ENCODE results near the gene PRRC1. TPM values are rescaled to one million over a fixed set of nuclear protein-coding genes. Genes with fewer than 3 reads are reported as not detected.

PRRC1 gene
- polyA plus RNA-seq, 3 donors, result 10.8 to 20.6 (median 17.9) TPM

DNA sequence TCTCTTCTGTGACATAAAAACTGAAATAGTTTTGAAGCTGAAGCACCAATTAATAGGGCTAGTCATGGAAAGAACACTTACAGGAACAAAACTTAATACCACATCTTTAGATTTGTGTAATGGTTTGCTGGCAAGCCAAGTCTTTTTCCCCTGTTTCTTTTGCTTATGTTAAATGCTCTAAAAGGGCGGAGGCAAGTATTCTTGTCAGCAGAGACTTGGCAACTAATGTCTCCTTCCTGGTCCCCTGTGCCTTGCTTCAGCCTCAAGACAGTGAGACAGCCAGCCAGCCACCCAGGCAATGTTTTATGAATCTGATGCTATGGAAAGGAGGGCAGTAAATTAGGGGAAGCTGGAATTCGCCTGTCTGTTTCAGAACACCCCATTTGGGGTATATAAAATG is 45.7 kb downstream of the PRRC1 start:
- Histone ChIP-seq H3K4me2 (replicated peaks; ENCODE audit: extremely low read depth, low read length, poor library complexity, severe bottlenecking) (no peak overlapping the region), H3K9ac (ENCODE audit: insufficient read depth, low read length, poor library complexity, severe bottlenecking) (no peak overlapping the region), H3K27ac (ENCODE audit: low read depth in 1 of 2, low read length in 2 of 2) (no peak overlapping the region), H3K36me3 (replicated peaks in 1 of 2; ENCODE audit: control insufficient read depth in 1 of 2, insufficient read depth in 2 of 2, low read length in 2 of 2) (no peaks in the 10 kb centered on the region), H3K4me1 (ENCODE audit: control insufficient read depth in 1 of 2, insufficient read depth in 2 of 2, low read length in 2 of 2) (peaks cover 0 to 3% of the 10 kb centered on the region in 2 donors), H3K27me3 (ENCODE audit: control insufficient read depth in 2 of 2, insufficient read depth in 2 of 2, low read length in 2 of 2) (no peaks in the 10 kb centered on the region), H4K20me1 (ENCODE audit: insufficient read depth, low read length) (no peaks in the 10 kb centered on the region), H3K4me3 (replicated peaks in 1 of 3; ENCODE audit: low read depth in 2 of 3, low read length in 3 of 3) (no peak overlapping the region), H3K9me3 (replicated peaks in 1 of 2; ENCODE audit: control insufficient read depth in 1 of 2, insufficient read depth in 1 of 2, low read length in 2 of 2) (no peaks in the 10 kb centered on the region), H3K79me2 (ENCODE audit: insufficient read depth, low read length) (no peaks in the 10 kb centered on the region), H2AFZ (ENCODE audit: insufficient read depth, low read depth, low read length, poor library complexity, severe bottlenecking) (no peak overlapping the region)
- Mint-ChIP-seq H3K9me3 (peaks cover 0 to under 1% (median 0%) of the 10 kb centered on the region in 7 donors), H3K27ac (peak overlapping the region in 1 of 7 donors; percentile 35), H3K27me3 (ENCODE audit: low read depth in 3 of 3) (peaks cover 0 to 1% (median 0%) of the 10 kb centered on the region in 3 donors), H3K36me3 (peaks cover 0 to 4% of the 10 kb centered on the region in 2 donors), H3K4me3 (no peak overlapping the region), H3K4me1 (peaks cover 19% of the 10 kb centered on the region)
- no peak for DNase-seq
- TF ChIP-seq, protein P1, sequence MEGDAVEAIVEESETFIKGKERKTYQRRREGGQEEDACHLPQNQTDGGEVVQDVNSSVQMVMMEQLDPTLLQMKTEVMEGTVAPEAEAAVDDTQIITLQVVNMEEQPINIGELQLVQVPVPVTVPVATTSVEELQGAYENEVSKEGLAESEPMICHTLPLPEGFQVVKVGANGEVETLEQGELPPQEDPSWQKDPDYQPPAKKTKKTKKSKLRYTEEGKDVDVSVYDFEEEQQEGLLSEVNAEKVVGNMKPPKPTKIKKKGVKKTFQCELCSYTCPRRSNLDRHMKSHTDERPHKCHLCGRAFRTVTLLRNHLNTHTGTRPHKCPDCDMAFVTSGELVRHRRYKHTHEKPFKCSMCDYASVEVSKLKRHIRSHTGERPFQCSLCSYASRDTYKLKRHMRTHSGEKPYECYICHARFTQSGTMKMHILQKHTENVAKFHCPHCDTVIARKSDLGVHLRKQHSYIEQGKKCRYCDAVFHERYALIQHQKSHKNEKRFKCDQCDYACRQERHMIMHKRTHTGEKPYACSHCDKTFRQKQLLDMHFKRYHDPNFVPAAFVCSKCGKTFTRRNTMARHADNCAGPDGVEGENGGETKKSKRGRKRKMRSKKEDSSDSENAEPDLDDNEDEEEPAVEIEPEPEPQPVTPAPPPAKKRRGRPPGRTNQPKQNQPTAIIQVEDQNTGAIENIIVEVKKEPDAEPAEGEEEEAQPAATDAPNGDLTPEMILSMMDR (IDR thresholded peaks at IDR 0.05), result no peak
- intact Hi-C loops (cut with micrococcal nuclease), result loop anchor here (2.0 to 10.0 kb wide), 3 partner anchors 638 to 1112 kb away; no protein-coding TSS in a partner anchor
- WGBS (ENCODE audit: insufficient coverage), result 54% methylated on average over 2 of the region's 2 CpGs

DNA sequence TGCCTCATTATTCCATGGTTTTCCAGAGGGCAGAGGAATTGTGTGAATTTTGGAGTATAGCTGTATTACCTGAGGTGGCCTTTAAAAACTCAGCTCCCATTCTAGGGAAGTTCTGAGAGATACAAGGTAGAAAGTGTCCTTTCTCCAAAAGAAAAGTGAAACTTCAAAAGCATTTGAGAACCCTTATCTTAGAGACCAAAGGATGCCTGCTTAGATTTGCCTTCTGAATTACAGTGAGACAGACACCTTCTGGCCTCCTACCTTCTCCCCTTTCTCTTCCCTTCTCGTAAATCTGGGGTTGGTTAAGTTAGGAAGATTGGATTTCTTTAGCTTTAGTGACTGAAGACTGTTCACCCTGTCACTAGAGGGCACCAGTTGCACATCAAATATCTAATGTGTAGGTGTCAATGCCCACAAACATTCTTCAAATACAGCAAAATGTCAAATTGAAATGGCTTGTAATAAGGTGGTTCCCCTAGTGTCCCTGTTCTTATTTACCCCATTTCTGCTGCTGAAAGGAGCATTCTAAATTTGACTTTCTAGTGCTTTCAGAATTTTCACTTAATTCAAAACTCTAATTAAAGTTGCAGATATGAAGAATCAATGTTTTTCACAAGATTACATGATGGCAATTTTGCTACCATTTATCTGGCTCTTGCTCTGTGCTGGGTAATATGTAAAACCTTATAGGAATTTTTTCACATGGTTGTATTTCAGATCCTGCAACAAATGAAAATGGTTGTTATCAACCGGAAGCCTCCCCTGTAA is 46.7 kb downstream of the PRRC1 start:
- intact Hi-C loops (cut with micrococcal nuclease), result loop anchor here (5.0 to 10.0 kb wide), 2 partner anchors 638 to 1111 kb away; no protein-coding TSS in a partner anchor
- Histone ChIP-seq H3K9ac (ENCODE audit: insufficient read depth, low read length, poor library complexity, severe bottlenecking) (no peak overlapping the region), H3K36me3 (replicated peaks in 1 of 2; ENCODE audit: control insufficient read depth in 1 of 2, insufficient read depth in 2 of 2, low read length in 2 of 2) (no peaks in the 10 kb centered on the region), H3K79me2 (ENCODE audit: insufficient read depth, low read length) (no peaks in the 10 kb centered on the region), H3K4me3 (replicated peaks in 1 of 3; ENCODE audit: low read depth in 2 of 3, low read length in 3 of 3) (no peak overlapping the region), H3K27ac (ENCODE audit: low read depth in 1 of 2, low read length in 2 of 2) (no peak overlapping the region), H3K4me2 (replicated peaks; ENCODE audit: extremely low read depth, low read length, poor library complexity, severe bottlenecking) (no peak overlapping the region), H3K27me3 (ENCODE audit: control insufficient read depth in 2 of 2, insufficient read depth in 2 of 2, low read length in 2 of 2) (no peaks in the 10 kb centered on the region), H2AFZ (ENCODE audit: insufficient read depth, low read depth, low read length, poor library complexity, severe bottlenecking) (peak overlapping the region; percentile 0), H4K20me1 (ENCODE audit: insufficient read depth, low read length) (no peaks in the 10 kb centered on the region), H3K9me3 (replicated peaks in 1 of 2; ENCODE audit: control insufficient read depth in 1 of 2, insufficient read depth in 1 of 2, low read length in 2 of 2) (no peaks in the 10 kb centered on the region), H3K4me1 (ENCODE audit: control insufficient read depth in 1 of 2, insufficient read depth in 2 of 2, low read length in 2 of 2) (peaks cover 0 to 3% of the 10 kb centered on the region in 2 donors)
- TF ChIP-seq, protein P1 (IDR thresholded peaks at IDR 0.05), result peak; percentile 69
- no peak overlapping the region for H3K27ac Mint-ChIP-seq
- no peak overlapping the region for H3K4me3 Mint-ChIP-seq
- peaks cover 25% of the 10 kb centered on the region for H3K4me1 Mint-ChIP-seq
- DNase-seq, result peak; percentile 29 to 51 (median 51)
- no peaks in the 10 kb centered on the region for H3K36me3 Mint-ChIP-seq
- WGBS (ENCODE audit: insufficient coverage), result no CpG with 5 or more reads among the region's 2 CpGs
- H3K27me3 Mint-ChIP-seq (ENCODE audit: low read depth in 3 of 3), result peaks cover 0 to 1% (median 0%) of the 10 kb centered on the region in 3 donors
- peaks cover 0 to 5% (median 3%) of the 10 kb centered on the region in 7 donors for H3K9me3 Mint-ChIP-seq

All from CD14-positive monocyte (primary cell).